PC-9 (cell line): ENCODE data around the gene CDC42. TPM values are rescaled to one million over a fixed set of nuclear protein-coding genes. Genes with fewer than 3 reads are reported as not detected.
"Not testable (repeated sequence)": the region's sequence is repeated elsewhere in the genome, so short reads cannot be mapped to it uniquely, and the experiment has no call there.

Experiments used
- Bru-seq: library from RNA; stranded (reverse); fragments of 400-500 nt; gene quantifications from one replicate; lab custom pipeline; 2021; lab: Mats Ljungman, UMichigan
- BruChase-seq, 2 experiments: library from RNA; stranded (reverse); fragments of 400-500 nt; gene quantifications; one replicate each; lab custom pipeline; 2021; lab: Mats Ljungman, UMichigan
- BruUV-seq: library from RNA; stranded (reverse); fragments of 400-500 nt; replicated peaks from 2 replicates; lab custom pipeline; 2021; lab: Mats Ljungman, UMichigan
- CTCF ChIA-PET: fragments of 300-600 bp; sonication (Branson Sonifier 250); formaldehyde crosslinking; loops from one replicate; lab custom pipeline; 2022; ENCODE audit warnings: antibody characterized with exemption; lab: Charles Lee
- POLR2A ChIA-PET: fragments of 300-600 bp; sonication (Branson Sonifier 250); formaldehyde crosslinking; loops from one replicate; lab custom pipeline; 2022; ENCODE audit warnings: antibody characterized with exemption; ENCODE audit not compliant: unreplicated experiment; lab: Charles Lee
- DNase-seq, 2 experiments: peaks; one replicate each; pipeline versions ENCODE4 v3.0.0 to v3.0.0-alpha.2; 2015 to 2022; ENCODE audit warnings: mixed read lengths in 1 of 2
- H2AFZ ChIP-seq: fragments of 200-600 bp; sonication (generic); 2 replicates; pipeline ENCODE4 v1.8.1; 2017; ENCODE audit warnings: antibody characterized with exemption
- H3F3A ChIP-seq: fragments of 200-600 bp; sonication (generic); 2 replicates; pipeline ENCODE4 v1.8.1; 2017; ENCODE audit warnings: antibody characterized with exemption, mild to moderate bottlenecking, low read depth; ENCODE audit not compliant: insufficient read depth
- H3K27ac ChIP-seq: fragments of 200-600 bp; sonication (generic); 2 replicates; pipeline ENCODE4 v1.6.1; 2016; ENCODE audit warnings: mixed run types
- H3K27me3 ChIP-seq: fragments of 200-600 bp; sonication (generic); 2 replicates; pipeline ENCODE4 v1.6.1; 2016; ENCODE audit warnings: low read depth, mixed run types; ENCODE audit not compliant: insufficient read depth
- H3K36me3 ChIP-seq: fragments of 200-600 bp; sonication (generic); 2 replicates; pipeline ENCODE4 v1.6.1; 2016; ENCODE audit warnings: low read depth, mixed run types
- H3K4me1 ChIP-seq: fragments of 200-600 bp; sonication (generic); replicated peaks from 2 replicates; pipeline ENCODE4 v1.6.1; 2016; ENCODE audit warnings: mixed run types; ENCODE audit not compliant: insufficient read depth
- H3K4me2 ChIP-seq: fragments of 200-600 bp; sonication (generic); 2 replicates; pipeline ENCODE4 v1.6.1; 2017; ENCODE audit warnings: mixed run types
- H3K4me3 ChIP-seq: fragments of 200-600 bp; sonication (generic); 2 replicates; pipeline ENCODE4 v1.6.1; 2016; ENCODE audit warnings: mixed run types
- H3K79me2 ChIP-seq: fragments of 200-600 bp; sonication (generic); 2 replicates; pipeline ENCODE4 v1.6.1; 2017; ENCODE audit warnings: low read depth, mixed run types
- H3K9me2 ChIP-seq: fragments of 200-600 bp; sonication (generic); 2 replicates; pipeline ENCODE4 v1.8.1; 2017; ENCODE audit warnings: mild to moderate bottlenecking; ENCODE audit not compliant: insufficient read depth
- H3K9me3 ChIP-seq: fragments of 200-600 bp; sonication (generic); 2 replicates; pipeline ENCODE4 v1.8.1; 2016; ENCODE audit warnings: low read depth; ENCODE audit not compliant: insufficient read depth
- H4K20me1 ChIP-seq: fragments of 200-600 bp; sonication (generic); 2 replicates; pipeline ENCODE4 v1.8.1; 2017; ENCODE audit not compliant: insufficient read depth
- CTCF ChIP-seq: fragments of 200-600 bp; sonication (generic); conservative IDR thresholded peaks from 2 replicates; pipeline ENCODE4 v1.6.1; 2017; ENCODE audit warnings: mixed run types, antibody characterized with exemption, mild to moderate bottlenecking, moderate library complexity
- EZH2 ChIP-seq: fragments of 200-600 bp; sonication (generic); IDR thresholded peaks from 2 replicates; pipeline ENCODE4 v1.8.0; 2017; ENCODE audit warnings: antibody characterized with exemption, low read depth
- intact Hi-C: fragments of 100-400 bp; cut with micrococcal nuclease; formaldehyde crosslinking; loops from one replicate; pipeline ENCODE4 v1.10.0; 2022; ENCODE audit not compliant: unreplicated experiment
- long read RNA-seq: library from polyadenylated mRNA; stranded (forward); transcript quantifications from one replicate; pipeline ENCODE4 v2.0.0, GENCODE V29; 2022
- total RNA-seq: library from RNA; stranded (reverse); gene quantifications from 2 replicates; pipeline ENCODE4 v1.2.3, GENCODE V29; 2021

Gene CDC42
- 119 and 183 TPM in 2 replicates for total RNA-seq
- percentile 96 among the genes with signal in this experiment for Bru-seq, nascent RNA
- percentile 87 among the genes with signal in this experiment for BruChase-seq, experiment 1, labeled RNA remaining after a 2-hour chase
- percentile 89 among the genes with signal in this experiment for BruChase-seq, experiment 2, labeled RNA remaining after a 6-hour chase
- long read RNA-seq, partial matches to known transcripts, result 17 of 75 reads
- long read RNA-seq, other reads (novel, unspliced or antisense), result 56 of 75 reads

GRCh38 chr1:22052115-22053016, at the start of gene CDC42:
Gene CDC42 (plus strand): TSS chr1:22052709. CDS start chr1:22078479, 25,770 bp downstream.
- Histone ChIP-seq H3K4me2 (peak within 1 kb of the TSS; percentile 97), H4K20me1 (peaks cover 37% of the 10 kb centered on the region), H3K27me3 (no peaks in the 10 kb centered on the region), H3K9me3 (no peaks in the 10 kb centered on the region), H3K4me3 (peak within 1 kb of the TSS; percentile 90), H3K4me1 (peaks cover 20% of the 10 kb centered on the region), H3K9me2 (no peaks in the 10 kb centered on the region), H3K36me3 (peaks cover 9% of the 10 kb centered on the region; the same call in 1 of the 2 replicates), H2AFZ (peak within 1 kb of the TSS; percentile 81), H3K27ac (peak within 1 kb of the TSS; percentile 79), H3K79me2 (peaks cover 39% of the 10 kb centered on the region), H3F3A (peaks cover 12% of the 10 kb centered on the region; the same call in 1 of the 2 replicates)
- DNase-seq, result peak; percentile 80 to 97
- ChIA-PET POLR2A (interaction anchor here (0.5 to 1.8 kb wide), 7 partner anchors 27 to 1691 kb away, joined by 3 to 20 read pairs (median 4); partner anchors contain the start of gene ELOA), CTCF (interaction anchor here (0.5 to 1.1 kb wide), 3 partner anchors 28 to 382 kb away, joined by 3 to 4 read pairs (median 4); no protein-coding TSS in a partner anchor)
- TF ChIP-seq CTCF, result no peak
- TF ChIP-seq EZH2, result no peak
- no TSS peak for BruUV-seq
- intact Hi-C loops, result loop anchor here (1.0 kb wide), 1 partner anchor 27 kb away; no protein-coding TSS in a partner anchor

GRCh38 chr1:22002875-22003274, 49.6 kb upstream of the CDC42 start:
- H3K79me2 ChIP-seq, H3K9me2 ChIP-seq, H3K9me3 ChIP-seq, H3K4me2 ChIP-seq, H4K20me1 ChIP-seq, intact Hi-C loops, H3K4me1 ChIP-seq, H3K27me3 ChIP-seq, H3K27ac ChIP-seq, H2AFZ ChIP-seq, H3F3A ChIP-seq, POLR2A ChIA-PET, CTCF ChIA-PET, H3K36me3 ChIP-seq, DNase-seq, BruUV-seq, H3K4me3 ChIP-seq: not testable (repeated sequence)

- H2AFZ ChIP-seq, H3K36me3 ChIP-seq, H3F3A ChIP-seq, H4K20me1 ChIP-seq, DNase-seq, BruUV-seq, H3K4me2 ChIP-seq, H3K4me1 ChIP-seq, H3K9me2 ChIP-seq, H3K4me3 ChIP-seq, H3K79me2 ChIP-seq, H3K27ac ChIP-seq, POLR2A ChIA-PET, H3K27me3 ChIP-seq, CTCF ChIA-PET, H3K9me3 ChIP-seq, intact Hi-C loops: not testable (repeated sequence)
Observed at GRCh38 chr1:22003959-22004358, 48.5 kb upstream of the CDC42 start.
